ENCODE results near the gene NDUFA3.

DNA sequence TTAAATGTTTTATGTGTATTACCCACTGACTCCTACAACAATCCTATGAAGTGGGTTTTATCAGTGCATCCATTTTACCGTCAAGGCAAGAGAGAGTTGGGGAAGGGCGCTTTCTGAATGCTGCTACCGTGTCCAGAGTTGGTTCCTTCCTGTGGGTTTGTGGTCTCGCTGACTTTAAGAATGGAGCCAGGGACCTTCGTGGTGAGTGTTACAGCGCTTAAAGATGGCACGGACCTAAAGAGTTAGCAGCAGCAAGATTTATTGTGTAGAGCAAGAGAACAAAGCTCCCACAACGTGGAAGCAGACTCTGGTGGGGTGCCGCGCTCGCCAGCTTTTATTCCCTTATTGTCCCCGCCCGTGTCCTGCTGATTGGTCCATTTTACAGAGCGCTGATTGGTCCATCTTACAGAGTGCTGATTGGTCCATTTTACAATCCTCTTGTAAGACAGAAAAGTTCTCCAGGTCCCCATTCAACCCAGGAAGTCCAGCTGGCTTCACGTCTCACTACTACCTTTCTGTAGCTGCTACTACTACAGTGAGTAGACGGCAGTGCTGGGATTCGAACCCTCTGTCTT lies 8.1 kb upstream of the NDUFA3 start:
- TF ChIP-seq, protein P1, sequence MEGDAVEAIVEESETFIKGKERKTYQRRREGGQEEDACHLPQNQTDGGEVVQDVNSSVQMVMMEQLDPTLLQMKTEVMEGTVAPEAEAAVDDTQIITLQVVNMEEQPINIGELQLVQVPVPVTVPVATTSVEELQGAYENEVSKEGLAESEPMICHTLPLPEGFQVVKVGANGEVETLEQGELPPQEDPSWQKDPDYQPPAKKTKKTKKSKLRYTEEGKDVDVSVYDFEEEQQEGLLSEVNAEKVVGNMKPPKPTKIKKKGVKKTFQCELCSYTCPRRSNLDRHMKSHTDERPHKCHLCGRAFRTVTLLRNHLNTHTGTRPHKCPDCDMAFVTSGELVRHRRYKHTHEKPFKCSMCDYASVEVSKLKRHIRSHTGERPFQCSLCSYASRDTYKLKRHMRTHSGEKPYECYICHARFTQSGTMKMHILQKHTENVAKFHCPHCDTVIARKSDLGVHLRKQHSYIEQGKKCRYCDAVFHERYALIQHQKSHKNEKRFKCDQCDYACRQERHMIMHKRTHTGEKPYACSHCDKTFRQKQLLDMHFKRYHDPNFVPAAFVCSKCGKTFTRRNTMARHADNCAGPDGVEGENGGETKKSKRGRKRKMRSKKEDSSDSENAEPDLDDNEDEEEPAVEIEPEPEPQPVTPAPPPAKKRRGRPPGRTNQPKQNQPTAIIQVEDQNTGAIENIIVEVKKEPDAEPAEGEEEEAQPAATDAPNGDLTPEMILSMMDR (IDR thresholded peaks at IDR 0.05), result no peak
- TF ChIP-seq, protein P2, sequence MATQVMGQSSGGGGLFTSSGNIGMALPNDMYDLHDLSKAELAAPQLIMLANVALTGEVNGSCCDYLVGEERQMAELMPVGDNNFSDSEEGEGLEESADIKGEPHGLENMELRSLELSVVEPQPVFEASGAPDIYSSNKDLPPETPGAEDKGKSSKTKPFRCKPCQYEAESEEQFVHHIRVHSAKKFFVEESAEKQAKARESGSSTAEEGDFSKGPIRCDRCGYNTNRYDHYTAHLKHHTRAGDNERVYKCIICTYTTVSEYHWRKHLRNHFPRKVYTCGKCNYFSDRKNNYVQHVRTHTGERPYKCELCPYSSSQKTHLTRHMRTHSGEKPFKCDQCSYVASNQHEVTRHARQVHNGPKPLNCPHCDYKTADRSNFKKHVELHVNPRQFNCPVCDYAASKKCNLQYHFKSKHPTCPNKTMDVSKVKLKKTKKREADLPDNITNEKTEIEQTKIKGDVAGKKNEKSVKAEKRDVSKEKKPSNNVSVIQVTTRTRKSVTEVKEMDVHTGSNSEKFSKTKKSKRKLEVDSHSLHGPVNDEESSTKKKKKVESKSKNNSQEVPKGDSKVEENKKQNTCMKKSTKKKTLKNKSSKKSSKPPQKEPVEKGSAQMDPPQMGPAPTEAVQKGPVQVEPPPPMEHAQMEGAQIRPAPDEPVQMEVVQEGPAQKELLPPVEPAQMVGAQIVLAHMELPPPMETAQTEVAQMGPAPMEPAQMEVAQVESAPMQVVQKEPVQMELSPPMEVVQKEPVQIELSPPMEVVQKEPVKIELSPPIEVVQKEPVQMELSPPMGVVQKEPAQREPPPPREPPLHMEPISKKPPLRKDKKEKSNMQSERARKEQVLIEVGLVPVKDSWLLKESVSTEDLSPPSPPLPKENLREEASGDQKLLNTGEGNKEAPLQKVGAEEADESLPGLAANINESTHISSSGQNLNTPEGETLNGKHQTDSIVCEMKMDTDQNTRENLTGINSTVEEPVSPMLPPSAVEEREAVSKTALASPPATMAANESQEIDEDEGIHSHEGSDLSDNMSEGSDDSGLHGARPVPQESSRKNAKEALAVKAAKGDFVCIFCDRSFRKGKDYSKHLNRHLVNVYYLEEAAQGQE (IDR thresholded peaks at IDR 0.05; ENCODE audit: insufficient read depth in 1 of 2, low read depth in 2 of 2, low read length in 1 of 2), result no peak

Measured in Panc1 (cell line).